GM19455 (cell line): ENCODE data around the gene KLHL29.

ENCODE experiments used
- ATAC-seq: cut with Tn5 transposase; IDR thresholded peaks from one replicate; pipeline ENCODE4 v1.9.1; 2021; ENCODE audit not compliant: unreplicated experiment

Gene KLHL29

GRCh38 chr2:23640711-23641110 is 255.7 kb downstream of the KLHL29 start:
- no peak for ATAC-seq

- ATAC-seq, result no peak
Observed at GRCh38 chr2:23642516-23642915, 257.5 kb downstream of the KLHL29 start.

- ATAC-seq, result no peak
Observed at GRCh38 chr2:23645230-23645808, 260.3 kb downstream of the KLHL29 start.

GRCh38 chr2:23647563-23647962 is 262.6 kb downstream of the KLHL29 start:
- no peak for ATAC-seq

GRCh38 chr2:23649303-23649702 is 264.3 kb downstream of the KLHL29 start:
- ATAC-seq, result no peak

- no peak for ATAC-seq
Observed at GRCh38 chr2:23649819-23650218, 264.8 kb downstream of the KLHL29 start.

- no peak for ATAC-seq
Observed at GRCh38 chr2:23651187-23652080, 266.5 kb downstream of the KLHL29 start.

GRCh38 chr2:23653326-23653725 is 268.3 kb downstream of the KLHL29 start:
- ATAC-seq, result no peak

- no peak for ATAC-seq
Observed at GRCh38 chr2:23654756-23655155, 269.8 kb downstream of the KLHL29 start.

GRCh38 chr2:23655934-23656596 is 271.1 kb downstream of the KLHL29 start:
- no peak for ATAC-seq

- no peak for ATAC-seq
Observed at GRCh38 chr2:23656597-23656973, 271.6 kb downstream of the KLHL29 start.

- no peak for ATAC-seq
Observed at GRCh38 chr2:23657371-23657770, 272.4 kb downstream of the KLHL29 start.

GRCh38 chr2:23657934-23658333 is 273.0 kb downstream of the KLHL29 start:
- ATAC-seq, result no peak

- ATAC-seq, result no peak
Observed at GRCh38 chr2:23658466-23658942, 273.5 kb downstream of the KLHL29 start.

- ATAC-seq, result no peak
Observed at GRCh38 chr2:23659328-23659727, 274.3 kb downstream of the KLHL29 start.

- no peak for ATAC-seq
Observed at GRCh38 chr2:23659773-23660172, 274.8 kb downstream of the KLHL29 start.

- no peak for ATAC-seq
Observed at GRCh38 chr2:23660237-23660636, 275.3 kb downstream of the KLHL29 start.

- ATAC-seq, result no peak
Observed at GRCh38 chr2:23661276-23662050, 276.5 kb downstream of the KLHL29 start.

- no peak for ATAC-seq
Observed at GRCh38 chr2:23662466-23662865, 277.5 kb downstream of the KLHL29 start.

- no peak for ATAC-seq
Observed at GRCh38 chr2:23662941-23663920, 278.3 kb downstream of the KLHL29 start.
